Testis (tissue), 5 donors: Measurements from ENCODE around the gene OR8U1. TPM values are rescaled to one million over a fixed set of nuclear protein-coding genes. Genes with fewer than 3 reads are reported as not detected.
A peak's percentile ranks its signal among the peaks of the same experiment; 100 is the strongest.

Experiments
- DNase-seq: peaks from one replicate; pipeline ENCODE4 v3.0.0-alpha.2; 2019
- H3K27ac ChIP-seq, 2 donors: fragments of 200-600 bp; sonication (generic); one replicate each; pipeline ENCODE4 v1.5.1; 2019
- H3K27me3 ChIP-seq: fragments of 200-600 bp; sonication (generic); one replicate; pipeline ENCODE4 v1.5.1; 2019
- H3K36me3 ChIP-seq: fragments of 200-600 bp; sonication (generic); one replicate; pipeline ENCODE4 v1.5.1; 2017; ENCODE audit warnings: low read depth; ENCODE audit errors: missing control alignments
- H3K4me1 ChIP-seq: fragments of 200-600 bp; sonication (generic); one replicate; pipeline ENCODE4 v1.5.1; 2019
- H3K4me3 ChIP-seq, 2 donors: fragments of 200-600 bp; sonication (generic); one replicate each; pipeline ENCODE4 v1.5.1; 2017 to 2019
- H3K9me3 ChIP-seq: fragments of 200-600 bp; sonication (generic); one replicate; pipeline ENCODE4 v1.5.1; 2017
- CTCF ChIP-seq, 3 experiments: fragments of 450-650 bp in 2 of 3; fragments of 200-600 bp in 1 of 3; sonication (generic) in 1 of 3; IDR thresholded peaks; one replicate each; pipeline ENCODE4 v1.5.1; 2016 to 2019; ENCODE audit warnings: antibody characterized with exemption in 3 of 3, mild to moderate bottlenecking in 2 of 3, moderate library complexity in 1 of 3
- POLR2A ChIP-seq: fragments of 450-650 bp; IDR thresholded peaks from one replicate; pipeline ENCODE4 v1.6.1; 2017; ENCODE audit warnings: antibody characterized with exemption, mild to moderate bottlenecking, moderate library complexity
- WGBS, 2 donors: methylation state at CpG; one replicate each; pipeline ENCODE4 v1.1.5; 2018; 5-methylcytosine and 5-hydroxymethylcytosine counted together
- intact Hi-C: fragments of 100-400 bp; cut with DNase I; formaldehyde crosslinking; loops from one replicate; pipeline ENCODE4 v1.15.1; 2023; ENCODE audit warnings: low total_unique reads
- long read RNA-seq, 2 donors: transcript quantifications; one replicate each; lab custom pipeline, GENCODE V29; 2026
- polyA plus RNA-seq: library from polyadenylated mRNA; stranded (reverse); fragments of 350-450 nt; fragmentation: Illumina TruSeq; extraction: RNeasy Lipid Tissue Mini Kit (QIAGEN cat#74804); gene quantifications from one replicate; pipeline ENCODE4 v1.2.3, GENCODE V29; 2014; ENCODE audit warnings: low read depth, low replicate concordance; ENCODE audit not compliant: insufficient read depth
- total RNA-seq, 2 donors: library from RNA; depleted of rRNA; stranded (reverse); fragments of >200 nt; gene quantifications; one replicate each; pipeline ENCODE4 v1.2.3, GENCODE V29; 2016

Gene OR8U1
- total RNA-seq (not detected), polyA plus RNA-seq (not detected)
- long read RNA-seq, donor 1 = 0 reads
- long read RNA-seq, donor 2 = 0 reads

- no peak for TF ChIP-seq CTCF (IDR thresholded peaks at IDR 0.05)
- no peak for TF ChIP-seq POLR2A
Measured at GRCh38 chr11:56375324-56375723, at the start of gene OR8U1. OR8U1 (plus strand) TSS chr11:56375624; CDS start chr11:56375624, 0 bp downstream.

GRCh38 chr11:56331861-56332491 lies 43.4 kb upstream of the OR8U1 start:
- WGBS, 2 donors = 40 to 68% methylated on average over 12 to 34 of the region's 34 CpGs
- Histone ChIP-seq H3K27ac (no peak overlapping the region), H3K36me3 (no peaks in the 10 kb centered on the region), H3K4me3 (peak overlapping the region; percentile 33 to 54), H3K4me1 (no peaks in the 10 kb centered on the region), H3K27me3 (no peaks in the 10 kb centered on the region), H3K9me3 (no peaks in the 10 kb centered on the region)
- intact Hi-C loops = no loop called here
- TF ChIP-seq POLR2A (no peak), CTCF (IDR thresholded peaks at IDR 0.05) (no peak)
- DNase-seq = peak; percentile 36

More at GRCh38 chr11:56375324-56375723, at the start of gene OR8U1:
- H3K27me3 ChIP-seq = no peaks in the 10 kb centered on the region
- no peak within 1 kb of the TSS for H3K4me3 ChIP-seq
- intact Hi-C loops = no loop called here
- no peaks in the 10 kb centered on the region for H3K9me3 ChIP-seq
- H3K36me3 ChIP-seq = no peaks in the 10 kb centered on the region
- H3K27ac ChIP-seq = no peak within 1 kb of the TSS
- no peak for DNase-seq
- WGBS, 2 donors = 72 to 77% methylated on average over 2 of the region's 2 CpGs
- H3K4me1 ChIP-seq = no peaks in the 10 kb centered on the region

GRCh38 chr11:56333156-56333555 lies 42.3 kb upstream of the OR8U1 start:
- no peaks in the 10 kb centered on the region for H3K27me3 ChIP-seq
- TF ChIP-seq POLR2A (no peak), CTCF (IDR thresholded peaks at IDR 0.05) (no peak)
- no peaks in the 10 kb centered on the region for H3K4me1 ChIP-seq
- no peaks in the 10 kb centered on the region for H3K9me3 ChIP-seq
- no peak overlapping the region for H3K27ac ChIP-seq
- WGBS, 2 donors = 31 to 43% methylated on average over 3 of the region's 3 CpGs
- no peaks in the 10 kb centered on the region for H3K36me3 ChIP-seq
- H3K4me3 ChIP-seq = no peak overlapping the region
- intact Hi-C loops = no loop called here
- DNase-seq = no peak

GRCh38 chr11:56340289-56340688 lies 35.1 kb upstream of the OR8U1 start:
- DNase-seq = no peak
- no peaks in the 10 kb centered on the region for H3K27me3 ChIP-seq
- H3K36me3 ChIP-seq = no peaks in the 10 kb centered on the region
- no peak overlapping the region for H3K27ac ChIP-seq
- H3K4me1 ChIP-seq = no peaks in the 10 kb centered on the region
- no peak overlapping the region for H3K4me3 ChIP-seq
- H3K9me3 ChIP-seq = no peaks in the 10 kb centered on the region
- TF ChIP-seq CTCF (IDR thresholded peaks at IDR 0.05) (no peak), POLR2A (no peak)
- intact Hi-C loops = no loop called here

- Histone ChIP-seq H3K36me3 (no peaks in the 10 kb centered on the region), H3K9me3 (no peaks in the 10 kb centered on the region), H3K27ac (no peak within 1 kb of the TSS), H3K4me1 (no peaks in the 10 kb centered on the region), H3K4me3 (no peak within 1 kb of the TSS), H3K27me3 (no peaks in the 10 kb centered on the region)
- DNase-seq = no peak
- intact Hi-C loops = no loop called here
- no peak for TF ChIP-seq POLR2A
- TF ChIP-seq CTCF (IDR thresholded peaks at IDR 0.05) = no peak
- WGBS, 2 donors = 92 to 93% methylated on average over 1 of the region's 1 CpG
Measured at GRCh38 chr11:56345739-56346138, 29.7 kb upstream of the OR8U1 start, which contains the start of gene OR8K1. OR8K1 (plus strand) TSS chr11:56346039; CDS start chr11:56346039, 0 bp downstream.
